ENCODE measurements around the gene MMS22L.

- no peak for TF ChIP-seq POLR2AphosphoS5 (IDR thresholded peaks at IDR 0.05; ENCODE audit: low read length)
- TF ChIP-seq REST (IDR thresholded peaks at IDR 0.05; ENCODE audit: low read depth, low read length), result no peak
- TF ChIP-seq SMC3 (IDR thresholded peaks at IDR 0.05; ENCODE audit: borderline replicate concordance, low read length), result no peak
- no peak for TF ChIP-seq ZNF24 (IDR thresholded peaks at IDR 0.05)
- no peak for TF ChIP-seq STAT3 (IDR thresholded peaks at IDR 0.05; ENCODE audit: low read depth, low read length)
- TF ChIP-seq CBFB (IDR thresholded peaks at IDR 0.05; ENCODE audit: low read depth), result no peak
Observed at GRCh38 chr6:97288188-97288587, 5.2 kb upstream of the MMS22L start.
